Spleen (tissue), 11 donors: ENCODE results near the gene DISC1. TPM values are rescaled to one million over a fixed set of nuclear protein-coding genes. Genes with fewer than 3 reads are reported as not detected.

Source experiments
- DNase-seq: peaks from one replicate; pipeline ENCODE4 v3.0.0-alpha.2; 2020
- H3K27ac ChIP-seq, 8 donors: fragments of 200-600 bp; sonication (generic) in 7 of 8; 1 replicate in 4 of 8; 2 replicates in 4 of 8; pipeline versions ENCODE4 v1.5.0 to v1.8.0; 2016 to 2021; ENCODE audit warnings: inconsistent platforms in 4 of 8, mild to moderate bottlenecking in 4 of 8, moderate library complexity in 1 of 8
- H3K27me3 ChIP-seq, 7 donors: fragments of 200-600 bp; sonication (generic) in 6 of 7; replicated peaks in 1 of 7; 1 replicate in 4 of 7; 2 replicates in 3 of 7; pipeline versions ENCODE4 v1.5.0 to v1.8.0; 2016 to 2021; ENCODE audit warnings: inconsistent platforms in 3 of 7, mild to moderate bottlenecking in 1 of 7
- H3K36me3 ChIP-seq, 6 donors: fragments of 200-600 bp; sonication (generic) in 5 of 6; 1 replicate in 4 of 6; 2 replicates in 2 of 6; pipeline versions ENCODE4 v1.5.0 to v1.8.0; 2016 to 2021; ENCODE audit warnings: inconsistent platforms in 2 of 6
- H3K4me1 ChIP-seq, 6 donors: fragments of 200-600 bp; sonication (generic) in 5 of 6; 1 replicate in 3 of 6; 2 replicates in 3 of 6; pipeline versions ENCODE4 v1.5.0 to v1.8.0; 2016 to 2021; ENCODE audit warnings: inconsistent platforms in 3 of 6
- H3K4me3 ChIP-seq, 8 donors: fragments of 200-600 bp; sonication (generic) in 7 of 8; 1 replicate in 4 of 8; 2 replicates in 4 of 8; pipeline versions ENCODE4 v1.5.0 to v1.8.0; 2016 to 2021; ENCODE audit warnings: inconsistent platforms in 4 of 8, mild to moderate bottlenecking in 4 of 8, moderate library complexity in 2 of 8
- H3K9me3 ChIP-seq, 8 donors: fragments of 200-600 bp; sonication (generic) in 7 of 8; 1 replicate in 4 of 8; 2 replicates in 4 of 8; pipeline versions ENCODE4 v1.5.0 to v1.8.0; 2016 to 2021; ENCODE audit warnings: inconsistent platforms in 4 of 8
- CTCF ChIP-seq, 11 experiments: fragments of 200-600 bp in 7 of 11; fragments of 450-650 bp in 4 of 11; sonication (generic) in 4 of 11; IDR thresholded peaks in 8 of 11; conservative IDR thresholded peaks in 3 of 11; 1 replicate in 7 of 11; 2 replicates in 4 of 11; pipeline versions ENCODE4 v1.4.0 to v1.8.0; 2016 to 2021; ENCODE audit warnings: antibody characterized with exemption in 11 of 11, inconsistent platforms in 4 of 11, mild to moderate bottlenecking in 1 of 11
- POLR2A ChIP-seq, 3 donors: fragments of 450-650 bp; IDR thresholded peaks; one replicate each; pipeline ENCODE4 v1.5.1; 2017; ENCODE audit warnings: antibody characterized with exemption in 3 of 3, mild to moderate bottlenecking in 1 of 3
- POLR2AphosphoS5 ChIP-seq, 3 donors: sonication (generic); formaldehyde crosslinking; IDR thresholded peaks; one replicate each; pipeline ENCODE4 v1.5.1; 2017; ENCODE audit warnings: antibody characterized with exemption in 3 of 3
- WGBS, 5 donors: extraction: QIAGEN DNeasy Blood & Tissue Kit in 3 of 5; methylation state at CpG; one replicate each; pipeline versions ENCODE4 v1.1.5 to v1.1.7; 2013 to 2018; 5-methylcytosine and 5-hydroxymethylcytosine counted together
- intact Hi-C: fragments of 100-400 bp; cut with DNase I; formaldehyde crosslinking; loops from one replicate; pipeline ENCODE4 v1.15.0; 2023; ENCODE audit warnings: low total_unique reads
- polyA plus RNA-seq, 3 donors: library from polyadenylated mRNA; stranded (reverse); fragments of 200-250 nt; gene quantifications; one replicate each; pipeline ENCODE4 v1.2.1, GENCODE V29; 2013
- total RNA-seq, 7 donors: library from RNA; depleted of rRNA in 3 of 7; stranded (reverse); fragments of >200 nt in 3 of 7; fragmentation: NEBNext Ultra II Directional in 4 of 7; extraction: Animal tissue kit (Norgen Biotek cat#: 25700) in 4 of 7; gene quantifications; one replicate each; pipeline versions ENCODE4 v1.1.0 to v1.2.1, GENCODE V29; 2016 to 2021
- donor health status: healthy with polysubstance abuse.
- donor health status: DM: no; HTN: no; CAD: no; lungs with moderate emphysema.
- donor health status: DM: no; HTN: no; CAD: no.
- donor health status: Bipolar disorder and iron deficiency.
- donor health status: healthy.
- donor health status: DM: no; HTN: no; CAD: no.
- donor health status: DM: yes; HTN: yes; CAD: no.

The DISC1 gene
- total and polyA plus RNA-seq, 10 donors: 0.89 to 36.4 (median 24.2) TPM

- H3K9me3 ChIP-seq: peaks cover 0 to 7% (median 0%) of the 10 kb centered on the region in 8 donors
- 86 to 94% (median 87%) methylated on average over 3 of the region's 3 CpGs for WGBS, 5 donors
- H3K4me1 ChIP-seq: no peaks in the 10 kb centered on the region
- intact Hi-C loops: no loop called here
- H3K4me3 ChIP-seq: no peak overlapping the region
- TF ChIP-seq CTCF (IDR thresholded peaks at IDR 0.05 in 8 of 11, conservative IDR thresholded peaks at IDR 0.05 in 3 of 11) (no peak), POLR2A (IDR thresholded peaks at IDR 0.05) (no peak), POLR2AphosphoS5 (IDR thresholded peaks at IDR 0.05) (no peak)
- no peaks in the 10 kb centered on the region for H3K27me3 ChIP-seq
- no peak for DNase-seq
- no peak overlapping the region for H3K27ac ChIP-seq
- H3K36me3 ChIP-seq: no peaks in the 10 kb centered on the region
These were observed 90.3 kb downstream of the DISC1 start for GRCh38 chr1:231716879-231717278.

- no peaks in the 10 kb centered on the region for H3K36me3 ChIP-seq
- no peaks in the 10 kb centered on the region for H3K9me3 ChIP-seq
- WGBS, 5 donors: 88 to 95% (median 93%) methylated on average over 7 of the region's 7 CpGs
- H3K4me1 ChIP-seq: no peaks in the 10 kb centered on the region
- no peak overlapping the region for H3K27ac ChIP-seq
- no peaks in the 10 kb centered on the region for H3K27me3 ChIP-seq
- DNase-seq: no peak
- no peak for TF ChIP-seq POLR2AphosphoS5 (IDR thresholded peaks at IDR 0.05)
- TF ChIP-seq POLR2A (IDR thresholded peaks at IDR 0.05): no peak
- TF ChIP-seq CTCF (IDR thresholded peaks at IDR 0.05 in 8 of 11, conservative IDR thresholded peaks at IDR 0.05 in 3 of 11): no peak
- intact Hi-C loops: no loop called here
- no peak overlapping the region for H3K4me3 ChIP-seq
These were observed 93.0 kb downstream of the DISC1 start for GRCh38 chr1:231719485-231720183.

GRCh38 chr1:231720652-231721325 lies 94.2 kb downstream of the DISC1 start:
- intact Hi-C loops: no loop called here
- 68 to 78% (median 72%) methylated on average over 5 of the region's 5 CpGs for WGBS, 5 donors
- no peak for TF ChIP-seq POLR2AphosphoS5 (IDR thresholded peaks at IDR 0.05)
- no peak for TF ChIP-seq POLR2A (IDR thresholded peaks at IDR 0.05)
- TF ChIP-seq CTCF (IDR thresholded peaks at IDR 0.05 in 8 of 11, conservative IDR thresholded peaks at IDR 0.05 in 3 of 11): no peak
- Histone ChIP-seq H3K4me3 (no peak overlapping the region), H3K9me3 (no peaks in the 10 kb centered on the region), H3K27me3 (no peaks in the 10 kb centered on the region), H3K36me3 (no peaks in the 10 kb centered on the region), H3K4me1 (peaks cover 0 to 5% (median 0%) of the 10 kb centered on the region in 6 donors), H3K27ac (no peak overlapping the region)
- DNase-seq: no peak

GRCh38 chr1:231721436-231721835 lies 94.8 kb downstream of the DISC1 start:
- intact Hi-C loops: no loop called here
- DNase-seq: no peak

More at GRCh38 chr1:231721436-231721835, 94.8 kb downstream of the DISC1 start:
- Histone ChIP-seq H3K9me3 (no peaks in the 10 kb centered on the region), H3K4me3 (no peak overlapping the region), H3K36me3 (no peaks in the 10 kb centered on the region), H3K27me3 (no peaks in the 10 kb centered on the region), H3K4me1 (peaks cover 0 to 6% (median 0%) of the 10 kb centered on the region in 6 donors), H3K27ac (no peak overlapping the region)
- TF ChIP-seq POLR2A (IDR thresholded peaks at IDR 0.05) (no peak), POLR2AphosphoS5 (IDR thresholded peaks at IDR 0.05) (no peak), CTCF (IDR thresholded peaks at IDR 0.05 in 8 of 11, conservative IDR thresholded peaks at IDR 0.05 in 3 of 11) (no peak)
